Stimulated activated CD8-positive, alpha-beta memory T cell treated with anti-CD3 and anti-CD28 coated beads, Interleukin-15, amount 100 ng/mL, for 24 hours (primary cell): ENCODE results near the gene IDH1.
"Not testable (repeated sequence)": the region's sequence is repeated elsewhere in the genome, so short reads cannot be mapped to it uniquely, and the experiment has no call there.

Experiments used
- DNase-seq: peaks from one replicate; pipeline ENCODE4 v3.0.0-alpha.2; 2020; ENCODE audit warnings: low read depth

The IDH1 gene

DNA sequence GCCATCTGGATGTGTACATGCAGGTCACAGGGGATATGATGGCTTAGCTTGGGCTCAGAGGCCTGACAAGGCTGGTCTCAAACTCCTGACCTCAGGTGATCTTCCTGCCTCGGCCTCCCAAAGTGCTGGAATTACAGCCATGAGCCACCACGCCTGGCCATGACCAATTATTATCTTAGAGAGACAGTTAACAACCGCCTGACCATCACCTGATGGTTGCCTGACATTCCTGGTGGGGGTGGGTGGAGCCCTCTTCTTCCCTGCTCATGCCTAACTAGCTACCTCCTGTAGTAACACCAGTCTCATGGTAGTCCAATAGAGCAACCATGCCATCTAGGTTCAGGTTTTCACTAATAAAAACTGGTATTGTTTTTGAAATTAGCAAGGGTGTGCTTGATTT lies 33.0 kb downstream of the IDH1 start:
- DNase-seq = not testable (repeated sequence)

DNA sequence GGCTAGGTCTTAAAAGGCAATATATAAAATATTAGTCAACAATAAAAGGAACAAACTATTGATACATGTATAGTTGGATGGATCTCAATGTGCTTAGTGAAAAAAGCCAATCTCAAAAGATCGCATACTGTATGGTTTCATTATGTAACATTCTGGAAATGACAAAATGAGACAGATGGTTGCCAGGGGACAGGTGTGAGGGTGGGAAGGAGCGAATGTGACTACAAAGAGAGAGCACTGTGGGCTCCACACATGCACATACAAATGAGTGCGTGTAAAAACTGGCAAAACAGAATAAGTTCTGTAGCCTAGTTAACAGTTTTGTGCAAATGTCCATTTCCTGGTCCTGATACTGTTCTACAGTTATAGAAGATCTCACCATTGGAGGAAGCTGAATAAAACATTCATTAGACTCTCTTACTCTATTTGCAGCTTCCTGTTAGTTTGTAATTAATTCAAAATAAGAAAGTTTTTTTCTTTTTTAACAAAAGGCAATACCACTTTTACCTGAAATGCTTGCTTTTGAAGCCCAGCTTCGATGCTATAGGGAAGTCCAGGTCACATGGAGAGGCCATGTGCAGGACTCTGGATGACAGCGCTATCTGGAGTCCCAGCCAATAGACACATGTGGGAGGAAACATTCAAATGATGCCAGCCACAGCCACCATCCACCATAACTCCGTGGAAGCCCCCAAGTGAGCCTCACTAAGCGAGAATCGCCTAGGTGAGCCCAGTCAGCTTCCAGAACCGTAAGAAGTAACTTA lies 44.0 kb downstream of the IDH1 start:
- no peak for DNase-seq

DNA sequence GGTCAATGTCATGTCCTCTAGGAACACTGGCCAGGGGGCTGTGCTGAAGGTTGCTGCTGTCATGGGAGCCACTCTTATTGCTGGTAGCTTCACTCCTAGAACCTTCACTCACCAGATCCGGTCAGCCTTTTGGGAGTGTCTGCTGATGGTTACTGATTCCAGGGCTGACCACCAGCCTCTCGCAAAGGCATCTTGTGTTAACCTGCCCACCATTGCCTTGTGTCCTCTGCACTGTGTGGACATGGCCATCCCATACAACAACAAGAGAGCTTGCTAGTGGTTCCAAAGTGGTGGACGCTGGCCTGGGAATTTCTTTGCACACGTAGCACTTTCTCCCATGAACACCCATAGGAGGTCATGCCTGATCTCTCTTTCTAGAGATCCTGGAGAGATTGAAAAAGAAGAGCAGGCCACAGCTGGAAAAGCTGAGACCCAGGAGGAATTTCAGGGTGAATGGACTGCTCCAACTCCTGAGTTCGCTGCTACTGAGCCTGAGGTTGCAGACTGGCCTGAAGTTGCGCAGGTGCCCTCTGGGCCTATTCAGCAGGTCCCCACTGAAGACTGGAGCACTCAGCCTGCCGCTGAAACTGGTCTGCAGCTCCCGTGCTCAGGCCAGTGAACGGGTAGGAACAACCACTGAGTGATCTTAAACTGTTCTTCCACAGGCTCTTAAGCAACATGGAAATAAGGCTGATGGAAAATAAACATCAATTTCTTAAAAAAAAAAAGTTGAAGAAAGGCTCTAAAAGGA lies 46.4 kb downstream of the IDH1 start:
- DNase-seq = no peak

DNA sequence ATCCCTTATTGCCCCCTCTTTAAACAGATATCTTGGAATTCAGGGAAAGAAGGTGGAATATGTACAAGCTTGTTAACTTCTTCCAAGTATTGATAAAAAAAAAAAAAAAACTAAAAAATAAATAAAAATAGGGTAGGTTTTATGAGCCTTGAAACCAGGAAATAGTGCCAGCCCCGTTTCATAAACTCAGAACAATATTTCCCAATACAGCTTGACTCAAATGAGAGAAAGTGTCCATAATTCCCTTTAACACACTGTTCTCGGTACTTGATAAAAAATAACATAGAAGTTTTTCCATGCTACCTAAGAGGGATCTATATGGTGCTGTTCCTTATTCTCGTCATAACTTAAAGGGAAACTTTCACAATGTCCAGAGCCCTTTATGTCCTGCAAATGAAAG lies 47.1 kb downstream of the IDH1 start:
- no peak for DNase-seq

DNA sequence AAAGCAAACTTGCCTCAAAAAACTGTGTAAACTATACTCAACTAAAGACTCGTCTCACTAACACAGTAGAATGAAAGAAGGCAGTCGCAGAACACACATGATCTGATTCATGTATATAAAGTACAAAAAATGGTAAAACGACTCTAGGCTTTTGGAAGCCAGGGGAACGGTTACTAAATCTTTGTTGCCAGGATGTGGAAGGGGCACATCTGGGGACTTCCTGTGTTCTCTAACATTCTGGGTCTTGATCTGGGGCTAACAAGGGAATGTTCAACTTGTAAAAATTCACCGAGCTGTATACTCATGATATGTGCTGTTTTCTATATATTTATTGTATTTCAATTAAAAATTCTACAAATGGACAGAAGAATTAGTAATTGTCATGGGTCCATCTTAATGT lies 50.7 kb downstream of the IDH1 start:
- DNase-seq = no peak

DNA sequence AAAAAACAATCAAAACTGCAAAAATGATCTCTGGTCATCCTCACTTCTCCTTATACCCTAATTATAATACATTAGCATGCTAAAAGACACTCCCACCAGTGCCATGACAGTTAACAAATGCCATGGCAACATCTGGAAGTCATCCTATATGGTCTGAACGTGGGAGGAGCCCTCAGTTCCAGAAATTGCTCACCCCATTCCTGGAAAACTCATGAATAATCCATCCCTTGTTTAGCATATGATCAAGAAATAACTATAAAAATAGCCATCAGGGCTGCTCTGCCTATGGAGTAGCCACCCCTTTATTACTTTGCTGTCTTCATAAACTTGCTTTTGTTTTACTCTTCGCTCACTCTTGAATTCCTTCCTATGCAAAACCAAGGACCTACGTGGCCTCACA lies 59.3 kb downstream of the IDH1 start:
- no peak for DNase-seq

DNA sequence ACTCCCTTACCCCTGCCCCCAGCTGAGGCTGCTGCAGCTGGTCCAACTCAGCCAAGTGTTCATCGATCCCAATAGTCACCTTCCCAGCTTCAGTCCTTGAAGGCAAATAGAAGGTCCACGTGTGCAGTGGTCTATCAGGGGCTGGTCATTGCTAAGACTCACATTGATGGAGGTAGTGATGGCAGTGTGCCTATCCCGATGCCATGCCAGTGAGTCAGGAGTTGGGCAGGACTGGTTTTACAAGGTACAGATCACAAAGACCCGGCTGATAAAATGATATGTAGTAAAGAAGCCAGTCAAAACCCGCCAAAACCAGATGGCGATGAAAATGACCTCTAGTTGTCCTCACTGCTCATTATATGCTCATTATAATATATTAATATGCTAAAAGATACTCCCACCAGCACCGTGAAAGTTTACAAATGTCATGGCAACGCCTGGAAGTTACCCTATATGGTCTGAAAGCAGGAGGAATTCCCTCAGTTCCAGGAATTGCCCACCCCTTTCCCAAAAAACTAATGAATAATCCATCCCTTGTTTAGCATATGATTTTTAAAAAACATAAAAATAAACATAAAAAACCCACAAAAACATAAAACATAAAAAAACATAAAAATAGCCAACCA lies 62.1 kb downstream of the IDH1 start:
- no peak for DNase-seq

DNA sequence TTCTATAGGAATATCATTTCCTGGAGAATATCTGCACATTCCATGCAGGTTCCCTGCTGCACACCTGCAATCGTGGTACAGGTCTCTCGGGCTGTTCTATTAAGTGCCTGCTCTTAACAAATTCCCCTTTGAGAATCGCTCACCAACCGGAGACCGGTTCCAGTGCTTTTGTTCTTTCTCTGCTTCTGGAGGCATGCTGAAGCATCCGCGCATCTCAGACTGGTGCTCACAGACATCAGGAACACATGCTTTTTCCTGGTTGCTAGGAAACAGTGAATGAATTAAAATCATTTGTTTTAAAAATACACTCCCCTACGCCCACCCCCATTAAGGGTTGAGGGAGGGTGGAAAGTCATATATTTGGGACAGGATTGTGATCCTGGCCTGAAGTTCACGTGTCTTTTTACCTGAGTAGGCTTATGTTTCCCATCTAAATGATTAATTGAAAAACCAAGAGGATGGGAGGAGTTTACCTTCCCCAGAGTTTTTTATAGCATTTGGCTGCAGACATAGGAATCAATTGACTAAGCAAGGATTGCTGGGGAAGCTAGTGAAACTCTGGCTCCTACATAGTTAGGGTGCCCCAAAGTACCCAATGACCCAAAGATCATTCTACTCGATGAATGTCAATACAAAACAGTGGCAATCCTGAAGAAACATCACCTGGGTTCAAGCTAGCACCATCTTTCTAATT lies 64.9 kb downstream of the IDH1 start, which contains the start of gene C2orf80:
C2orf80 (minus strand) TSS at position 221 of the 694 bp plus-strand sequence. CDS start 3,044 bp downstream, outside the sequence.
- no peak for DNase-seq

DNA sequence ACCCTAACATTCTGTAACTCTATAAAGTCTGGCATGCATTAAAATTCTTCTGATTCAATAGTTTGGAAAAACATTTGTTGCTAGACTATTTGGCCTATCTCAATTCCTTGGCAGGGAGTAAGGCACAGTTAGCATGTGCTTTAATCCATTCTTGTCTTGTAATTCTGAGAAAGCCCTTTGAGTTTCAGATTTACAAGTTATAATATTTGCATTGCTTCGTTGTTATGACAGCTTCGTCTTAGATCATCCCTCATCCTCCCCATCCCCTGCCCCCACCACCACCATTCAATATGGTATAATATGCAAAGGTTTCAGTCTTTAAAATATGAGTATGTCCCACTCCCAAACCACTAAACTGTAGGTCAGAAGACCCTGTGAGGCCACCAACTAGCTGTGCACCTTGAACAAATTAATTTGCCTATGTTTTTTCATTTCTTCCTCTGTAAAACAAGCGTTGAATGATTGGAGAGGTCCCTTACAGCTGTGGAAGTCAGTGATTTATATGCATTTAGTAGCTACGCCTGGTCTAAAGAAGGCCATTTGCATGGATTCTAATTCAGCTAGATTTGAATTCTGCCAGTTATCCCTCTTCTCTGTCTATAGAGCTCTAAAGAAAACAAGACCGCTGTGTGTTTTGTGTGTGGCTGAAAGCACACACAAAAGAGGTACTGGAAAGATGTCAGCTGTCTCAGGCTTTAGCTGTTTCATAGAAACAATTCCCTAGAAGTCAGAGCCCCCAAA lies 65.6 kb downstream of the IDH1 start:
- no peak for DNase-seq

DNA sequence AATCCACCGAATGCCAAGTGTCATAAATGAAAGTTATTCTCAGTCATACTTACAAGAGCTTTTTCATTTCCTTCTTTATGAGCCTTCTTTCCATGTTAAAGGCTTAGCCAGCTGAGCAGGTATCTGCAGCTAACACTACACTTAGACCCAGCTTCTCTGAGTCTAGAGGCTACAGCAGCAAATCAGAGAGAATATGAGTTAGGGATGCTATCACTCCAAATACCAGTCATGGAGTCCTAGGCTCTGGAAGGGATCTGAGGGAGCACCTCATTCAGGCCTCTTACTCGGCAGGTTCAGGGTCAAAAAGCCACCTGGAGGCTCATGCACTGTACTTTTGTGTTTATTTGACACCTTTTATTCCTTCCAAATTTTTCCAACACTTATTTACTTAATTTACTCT lies 68.0 kb downstream of the IDH1 start:
- no peak for DNase-seq

DNA sequence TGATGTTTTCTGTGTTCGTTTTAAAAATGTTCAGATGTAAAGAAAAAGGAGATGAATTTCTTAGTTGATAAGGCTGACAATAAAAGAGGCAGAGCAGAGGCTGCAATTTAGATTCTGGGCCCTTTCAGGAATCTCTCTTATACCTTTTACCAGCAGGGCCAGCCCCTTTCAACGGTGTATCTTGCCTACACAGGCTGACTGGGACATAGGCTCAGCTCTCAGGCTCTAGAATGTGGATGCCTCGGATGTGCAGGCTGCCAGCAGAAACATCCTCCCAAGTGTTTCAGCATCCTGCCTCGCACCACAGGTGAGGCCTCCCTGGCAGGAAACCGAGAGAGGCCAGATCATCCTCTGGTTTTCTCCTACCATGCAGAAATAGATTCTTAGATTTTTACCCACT lies 68.4 kb downstream of the IDH1 start:
- no peak for DNase-seq
